GM21737 (cell line): ENCODE measurements around the gene EAF1.
"Not testable (repeated sequence)": the region's sequence is repeated elsewhere in the genome, so short reads cannot be mapped to it uniquely, and the experiment has no call there.

ENCODE experiments used
- ATAC-seq: cut with Tn5 transposase; IDR thresholded peaks from one replicate; pipeline ENCODE4 v1.9.1; 2021; ENCODE audit warnings: mild to moderate bottlenecking, moderate library complexity; ENCODE audit not compliant: unreplicated experiment

Gene EAF1

GRCh38 chr3:15477951-15478639 lies 50.7 kb downstream of the EAF1 start:
- ATAC-seq = no peak

- no peak for ATAC-seq
These were observed 51.2 kb downstream of the EAF1 start for GRCh38 chr3:15478640-15478979.

- no peak for ATAC-seq
These were observed 52.2 kb downstream of the EAF1 start for GRCh38 chr3:15479400-15480224.

- not testable (repeated sequence) for ATAC-seq
These were observed 57.2 kb downstream of the EAF1 start for GRCh38 chr3:15484551-15484950.

GRCh38 chr3:15486020-15486419 lies 58.6 kb downstream of the EAF1 start:
- no peak for ATAC-seq

GRCh38 chr3:15486979-15487378 lies 59.6 kb downstream of the EAF1 start:
- no peak for ATAC-seq

- no peak for ATAC-seq
These were observed 60.6 kb downstream of the EAF1 start for GRCh38 chr3:15488002-15488401.

- ATAC-seq = no peak
These were observed 62.8 kb downstream of the EAF1 start for GRCh38 chr3:15490158-15490557.

GRCh38 chr3:15491143-15491542 lies 63.7 kb downstream of the EAF1 start:
- no peak for ATAC-seq
